Neural cell (in vitro differentiated cells): Measurements from ENCODE around the gene ATL2. TPM values are rescaled to one million over a fixed set of nuclear protein-coding genes. Genes with fewer than 3 reads are reported as not detected.

ENCODE experiments used
- H2AFZ ChIP-seq: fragments of 200-600, 300-800 bp; sonication (generic), shearing (Covaris generic); 2 replicates; pipeline ENCODE4 v1.6.0; 2014; ENCODE audit warnings: low read depth, mild to moderate bottlenecking, antibody characterized with exemption, low read length, moderate library complexity
- H3F3A ChIP-seq: fragments of 200-600 bp; shearing (Covaris generic); 2 replicates; pipeline ENCODE4 v1.6.1; 2016; ENCODE audit warnings: mild to moderate bottlenecking, moderate library complexity, mixed read lengths, antibody characterized with exemption, low read length; ENCODE audit not compliant: insufficient read depth, poor library complexity, severe bottlenecking
- H3K27ac ChIP-seq: fragments of 200-600, 300-800 bp; sonication (generic), shearing (Covaris generic); 2 replicates; pipeline ENCODE4 v1.5.1; 2014; ENCODE audit warnings: mild to moderate bottlenecking, low read length, moderate library complexity
- H3K27me3 ChIP-seq: fragments of 300-800, 200-600 bp; sonication (generic), shearing (Covaris generic); 2 replicates; pipeline ENCODE4 v1.6.0; 2014; ENCODE audit warnings: mild to moderate bottlenecking, low read depth, low read length, moderate library complexity; ENCODE audit not compliant: insufficient read depth
- H3K36me3 ChIP-seq: fragments of 300-800, 200-600 bp; sonication (generic), shearing (Covaris generic); 2 replicates; pipeline ENCODE4 v1.5.1; 2014; ENCODE audit warnings: mild to moderate bottlenecking, antibody characterized with exemption, low read length, moderate library complexity; ENCODE audit not compliant: insufficient read depth
- H3K4me2 ChIP-seq: fragments of 300-800, 200-600 bp; sonication (generic), shearing (Covaris generic); 2 replicates; pipeline ENCODE4 v1.6.0; 2014; ENCODE audit warnings: mild to moderate bottlenecking, low read length
- H3K4me3 ChIP-seq: fragments of 300-800, 200-600 bp; sonication (generic), shearing (Covaris generic); 2 replicates; pipeline ENCODE4 v1.5.1; 2014; ENCODE audit warnings: mild to moderate bottlenecking, low read length, moderate library complexity
- H3K79me2 ChIP-seq: fragments of 200-600 bp; shearing (Covaris generic); replicated peaks from 2 replicates; pipeline ENCODE4 v1.6.0; 2014; ENCODE audit warnings: mild to moderate bottlenecking, low read length, moderate library complexity; ENCODE audit not compliant: insufficient read depth
- H3K9ac ChIP-seq: fragments of 300-800, 200-600 bp; sonication (generic), shearing (Covaris generic); 2 replicates; pipeline ENCODE4 v1.6.1; 2016; ENCODE audit warnings: mild to moderate bottlenecking, low read length, mixed read lengths
- H3K9me2 ChIP-seq: fragments of 200-600 bp; shearing (Covaris generic); 2 replicates; pipeline ENCODE4 v1.6.1; 2016; ENCODE audit warnings: mild to moderate bottlenecking, low read length, mixed read lengths; ENCODE audit not compliant: insufficient read depth
- H3K9me3 ChIP-seq: fragments of 200-600, 300-800 bp; sonication (generic), shearing (Covaris generic); 2 replicates; pipeline ENCODE4 v1.6.1; 2016; ENCODE audit warnings: mild to moderate bottlenecking, mixed run types, low read length, moderate library complexity, mixed read lengths
- H4K20me1 ChIP-seq: fragments of 200-600 bp; shearing (Covaris generic); 2 replicates; pipeline ENCODE4 v1.6.1; 2016; ENCODE audit warnings: mild to moderate bottlenecking, mixed run types; ENCODE audit not compliant: insufficient read depth
- CTCF ChIP-seq: fragments of 450-650 bp; IDR thresholded peaks from 2 replicates; pipeline ENCODE4 v1.5.1; 2014; ENCODE audit warnings: antibody characterized with exemption, mild to moderate bottlenecking, moderate library complexity; ENCODE audit not compliant: poor library complexity, severe bottlenecking
- EP300 ChIP-seq: fragments of 450-650 bp; conservative IDR thresholded peaks from 2 replicates; pipeline ENCODE4 v1.6.1; 2014; ENCODE audit warnings: antibody characterized with exemption, mild to moderate bottlenecking, moderate library complexity; ENCODE audit not compliant: poor library complexity, severe bottlenecking
- EZH2 ChIP-seq: fragments of 200-600, 300-800 bp; shearing (Covaris generic), sonication (generic); IDR thresholded peaks from 2 replicates; pipeline ENCODE4 v1.6.1; 2014; ENCODE audit warnings: antibody characterized with exemption, low read length, borderline replicate concordance, mild to moderate bottlenecking; ENCODE audit not compliant: insufficient read depth, poor library complexity, severe bottlenecking
- MXI1 ChIP-seq: fragments of 450-650 bp; conservative IDR thresholded peaks from 2 replicates; pipeline ENCODE4 v1.6.1; 2014; ENCODE audit warnings: antibody characterized with exemption, mild to moderate bottlenecking; ENCODE audit not compliant: poor library complexity, severe bottlenecking
- POLR2AphosphoS5 ChIP-seq: IDR thresholded peaks from 2 replicates; pipeline ENCODE4 v1.6.1; 2012
- RAD21 ChIP-seq: fragments of 450-650 bp; conservative IDR thresholded peaks from 2 replicates; pipeline ENCODE4 v1.6.1; 2014; ENCODE audit warnings: antibody characterized with exemption, mild to moderate bottlenecking, moderate library complexity
- SMC3 ChIP-seq: fragments of 450-650 bp; conservative IDR thresholded peaks from 2 replicates; pipeline ENCODE4 v1.6.1; 2014; ENCODE audit warnings: antibody characterized with exemption, mild to moderate bottlenecking, moderate library complexity; ENCODE audit not compliant: poor library complexity
- TAF1 ChIP-seq: IDR thresholded peaks from 2 replicates; pipeline ENCODE4 v1.6.1; 2012; ENCODE audit warnings: low read depth
- polyA plus RNA-seq: library from polyadenylated mRNA; depleted of rRNA; stranded (reverse); fragments of >200 nt; gene quantifications from 2 replicates; pipeline ENCODE4 v1.2.3, GENCODE V29; 2014
- TF ChIP-seq, protein P1 (sequence below): IDR thresholded peaks from 2 replicates; pipeline ENCODE4 v1.6.1; 2012; ENCODE audit warnings: borderline replicate concordance

The ATL2 gene
- polyA plus RNA-seq, 1 donor from 2014 or later: 66.8 TPM

DNA sequence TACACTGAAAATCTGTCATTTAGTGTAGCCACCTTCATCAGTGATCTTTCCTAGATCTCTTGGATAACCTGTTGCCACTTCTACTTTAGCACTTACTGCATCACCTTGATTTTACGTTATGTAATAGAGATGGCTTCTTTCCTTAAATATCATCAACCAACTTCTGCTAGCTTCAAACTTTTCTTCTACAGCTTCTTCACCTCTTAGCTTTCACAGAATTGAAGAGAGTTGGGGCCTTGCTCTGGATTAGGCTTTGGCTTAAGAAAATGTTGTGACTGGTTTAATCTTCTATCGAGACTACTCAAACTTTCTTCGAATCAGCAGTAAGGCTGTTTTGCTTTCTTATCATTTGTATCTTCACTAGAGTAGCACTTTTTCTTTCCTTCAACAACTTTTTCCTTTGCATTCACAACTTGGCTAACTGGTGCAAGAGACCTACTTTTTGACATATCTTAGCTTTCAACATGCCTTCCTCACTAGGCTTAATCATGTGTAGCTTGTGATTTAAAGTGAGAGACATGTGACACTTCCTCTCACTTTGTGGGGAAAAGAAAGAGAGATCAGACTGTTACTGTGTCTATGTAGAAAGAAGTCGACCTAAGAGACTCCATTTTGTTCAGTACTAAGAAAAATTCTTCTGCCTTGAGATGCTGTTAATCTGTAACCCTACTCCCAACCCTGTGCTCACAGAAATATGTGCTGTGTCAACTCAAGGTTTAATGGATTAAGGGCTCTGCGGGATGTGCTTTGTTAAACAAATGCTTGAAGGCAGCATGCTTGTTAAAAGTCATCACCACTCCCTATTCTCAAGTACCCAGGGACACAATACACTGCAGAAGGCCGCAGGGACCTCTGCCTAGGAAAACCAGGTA, 99.6 kb downstream of the ATL2 start:
- Histone ChIP-seq H2AFZ (no peak overlapping the region), H3K27ac (no peak overlapping the region), H3K9ac (no peak overlapping the region), H3K4me2 (no peak overlapping the region), H3K4me3 (no peak overlapping the region), H3K9me3 (no peaks in the 10 kb centered on the region), H3K27me3 (no peaks in the 10 kb centered on the region), H4K20me1 (no peaks in the 10 kb centered on the region), H3K9me2 (no peaks in the 10 kb centered on the region), H3K36me3 (no peaks in the 10 kb centered on the region), H3F3A (no peaks in the 10 kb centered on the region), H3K79me2 (no peaks in the 10 kb centered on the region)
- TF ChIP-seq EP300: no peak

GRCh38 chr2:38274286-38275276, 102.5 kb downstream of the ATL2 start:
- H3K27me3 ChIP-seq: no peaks in the 10 kb centered on the region
- H2AFZ ChIP-seq: no peak overlapping the region
- H3K4me3 ChIP-seq: no peak overlapping the region
- no peaks in the 10 kb centered on the region for H3K9me2 ChIP-seq
- no peak overlapping the region for H3K27ac ChIP-seq
- no peaks in the 10 kb centered on the region for H3K79me2 ChIP-seq
- no peak overlapping the region for H3K9ac ChIP-seq
- no peaks in the 10 kb centered on the region for H3F3A ChIP-seq
- H3K36me3 ChIP-seq: no peaks in the 10 kb centered on the region
- TF ChIP-seq MXI1 (no peak), EZH2 (no peak), CTCF (peak; percentile 87), TAF1 (no peak), SMC3 (peak; percentile 97), POLR2AphosphoS5 (no peak), EP300 (no peak), RAD21 (peak; percentile 93)
- TF ChIP-seq, protein P1, sequence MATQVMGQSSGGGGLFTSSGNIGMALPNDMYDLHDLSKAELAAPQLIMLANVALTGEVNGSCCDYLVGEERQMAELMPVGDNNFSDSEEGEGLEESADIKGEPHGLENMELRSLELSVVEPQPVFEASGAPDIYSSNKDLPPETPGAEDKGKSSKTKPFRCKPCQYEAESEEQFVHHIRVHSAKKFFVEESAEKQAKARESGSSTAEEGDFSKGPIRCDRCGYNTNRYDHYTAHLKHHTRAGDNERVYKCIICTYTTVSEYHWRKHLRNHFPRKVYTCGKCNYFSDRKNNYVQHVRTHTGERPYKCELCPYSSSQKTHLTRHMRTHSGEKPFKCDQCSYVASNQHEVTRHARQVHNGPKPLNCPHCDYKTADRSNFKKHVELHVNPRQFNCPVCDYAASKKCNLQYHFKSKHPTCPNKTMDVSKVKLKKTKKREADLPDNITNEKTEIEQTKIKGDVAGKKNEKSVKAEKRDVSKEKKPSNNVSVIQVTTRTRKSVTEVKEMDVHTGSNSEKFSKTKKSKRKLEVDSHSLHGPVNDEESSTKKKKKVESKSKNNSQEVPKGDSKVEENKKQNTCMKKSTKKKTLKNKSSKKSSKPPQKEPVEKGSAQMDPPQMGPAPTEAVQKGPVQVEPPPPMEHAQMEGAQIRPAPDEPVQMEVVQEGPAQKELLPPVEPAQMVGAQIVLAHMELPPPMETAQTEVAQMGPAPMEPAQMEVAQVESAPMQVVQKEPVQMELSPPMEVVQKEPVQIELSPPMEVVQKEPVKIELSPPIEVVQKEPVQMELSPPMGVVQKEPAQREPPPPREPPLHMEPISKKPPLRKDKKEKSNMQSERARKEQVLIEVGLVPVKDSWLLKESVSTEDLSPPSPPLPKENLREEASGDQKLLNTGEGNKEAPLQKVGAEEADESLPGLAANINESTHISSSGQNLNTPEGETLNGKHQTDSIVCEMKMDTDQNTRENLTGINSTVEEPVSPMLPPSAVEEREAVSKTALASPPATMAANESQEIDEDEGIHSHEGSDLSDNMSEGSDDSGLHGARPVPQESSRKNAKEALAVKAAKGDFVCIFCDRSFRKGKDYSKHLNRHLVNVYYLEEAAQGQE: no peak
- no peaks in the 10 kb centered on the region for H3K9me3 ChIP-seq
- H3K4me2 ChIP-seq: no peak overlapping the region
- no peaks in the 10 kb centered on the region for H4K20me1 ChIP-seq
